HepG2 (cell line): ENCODE results near the gene ASTN2. TPM values are rescaled to one million over a fixed set of nuclear protein-coding genes. Genes with fewer than 3 reads are reported as not detected.

Source experiments
- ATAC-seq: fragments of 200-7000 bp; cut with Tn5 transposase; 3 replicates; pipeline ENCODE4 v1.9.1; 2020; ENCODE audit warnings: mild to moderate bottlenecking, moderate library complexity
- BruUV-seq: library from RNA; stranded (reverse); fragments of 400-500 nt; replicated peaks from 2 replicates; lab custom pipeline; 2021; lab: Mats Ljungman, UMichigan
- CTCF ChIA-PET: fragments of 300-600 bp; formaldehyde crosslinking; extraction: SDS; loops from one replicate; lab custom pipeline; 2021; ENCODE audit warnings: low total read pairs, inconsistent platforms, low intra/inter-chr PET ratio; lab: Yijun Ruan, JAX
- POLR2A ChIA-PET: fragments of 350-600 bp; sonication (Branson Sonifier 250); formaldehyde crosslinking; loops from one replicate; lab custom pipeline; 2020; ENCODE audit warnings: antibody characterized with exemption, inconsistent platforms; lab: Yijun Ruan, JAX
- DNase-seq: peaks from one replicate; pipeline ENCODE4 v3.0.0-alpha.2; 2015; ENCODE audit warnings: low spot score
- FAIRE-seq: peaks from 3 replicates; lab custom pipeline; 2011; peaks lifted over from hg19 to GRCh38; lab: Jason Lieb, UNC
- H2AFZ ChIP-seq: one replicate; pipeline ENCODE4 v1.6.1; 2011; ENCODE audit warnings: low read length, inconsistent platforms
- H3K27ac ChIP-seq: fragments of 300-600 bp; 3 replicates; pipeline ENCODE4 v1.8.0; 2011; ENCODE audit warnings: mixed run types, mild to moderate bottlenecking, mixed read lengths, low read length, inconsistent platforms; ENCODE audit not compliant: insufficient read depth; ENCODE audit errors: extremely low read length
- H3K27me3 ChIP-seq, 2 experiments: fragments of 200-600 bp in 1 of 2; 2 replicates in 1 of 2; 3 replicates in 1 of 2; pipeline versions ENCODE4 v1.6.0 to v1.8.0; 2011; ENCODE audit warnings: low read length in 2 of 2, mild to moderate bottlenecking in 2 of 2, moderate library complexity in 2 of 2, inconsistent platforms in 1 of 2; ENCODE audit not compliant: insufficient read depth in 2 of 2, control insufficient read depth in 1 of 2
- H3K36me3 ChIP-seq, 2 experiments: fragments of 200-600 bp in 1 of 2; replicated peaks in 1 of 2; 2 replicates in 1 of 2; 3 replicates in 1 of 2; pipeline versions ENCODE4 v1.5.1 to v1.8.0; 2011; ENCODE audit warnings: low read length in 2 of 2, inconsistent platforms in 1 of 2; ENCODE audit not compliant: insufficient read depth in 2 of 2, control insufficient read depth in 1 of 2
- H3K4me1 ChIP-seq: 2 replicates; pipeline ENCODE4 v1.5.1; 2012; ENCODE audit warnings: low read length, inconsistent platforms; ENCODE audit not compliant: insufficient read depth
- H3K4me2 ChIP-seq: 2 replicates; pipeline ENCODE4 v1.6.0; 2011; ENCODE audit warnings: low read depth, low read length, inconsistent platforms
- H3K4me3 ChIP-seq, 3 experiments: fragments of 200-600 bp in 1 of 3; sonication (generic), shearing (Covaris generic) in 1 of 3; replicated peaks in 1 of 3; 2 replicates each; pipeline ENCODE4 v1.5.1; 2011 to 2016; ENCODE audit warnings: low read length in 3 of 3, inconsistent platforms in 2 of 3, low read depth in 2 of 3, mild to moderate bottlenecking in 2 of 3, control low read depth in 1 of 3, mixed read lengths in 1 of 3; ENCODE audit not compliant: insufficient read depth in 1 of 3
- H3K79me2 ChIP-seq: one replicate; pipeline ENCODE4 v1.6.1; 2011; ENCODE audit warnings: low read length, inconsistent platforms; ENCODE audit not compliant: insufficient read depth
- H3K9ac ChIP-seq: 2 replicates; pipeline ENCODE4 v1.6.0; 2011; ENCODE audit warnings: mild to moderate bottlenecking, low read depth, low read length, inconsistent platforms; ENCODE audit not compliant: insufficient read depth
- H3K9me3 ChIP-seq: 2 replicates; pipeline ENCODE4 v1.5.1; 2012; ENCODE audit warnings: mild to moderate bottlenecking, low read length
- H4K20me1 ChIP-seq: 2 replicates; pipeline ENCODE4 v1.6.0; 2011; ENCODE audit warnings: inconsistent platforms, mild to moderate bottlenecking, low read length, moderate library complexity; ENCODE audit not compliant: insufficient read depth
- DPF2 ChIP-seq: sonication (generic); formaldehyde crosslinking; IDR thresholded peaks from 2 replicates; pipeline ENCODE4 v1.4.0; 2020; ENCODE audit warnings: mild to moderate bottlenecking, low read depth, missing genetic modification reagents, borderline replicate concordance
- HES4 ChIP-seq: sonication (generic); formaldehyde crosslinking; IDR thresholded peaks from 2 replicates; pipeline ENCODE4 v1.9.0; 2021; ENCODE audit warnings: mild to moderate bottlenecking, missing genetic modification reagents, borderline replicate concordance
- SP1 ChIP-seq, 2 experiments: fragments of 450-650 bp in 1 of 2; sonication (generic) in 1 of 2; formaldehyde crosslinking in 1 of 2; IDR thresholded peaks; 2 replicates each; pipeline versions ENCODE4 v1.4.0 to v1.6.1; 2016 to 2020; ENCODE audit warnings: missing genetic modification reagents in 1 of 2
- ZBTB43 ChIP-seq: sonication (generic); formaldehyde crosslinking; conservative IDR thresholded peaks from 2 replicates; pipeline ENCODE4 v1.4.0; 2020; ENCODE audit warnings: missing genetic modification reagents
- ZFP62 ChIP-seq: sonication (generic); formaldehyde crosslinking; IDR thresholded peaks from 2 replicates; pipeline ENCODE4 v1.4.0; 2020; ENCODE audit warnings: missing genetic modification reagents
- ZNF143 ChIP-seq: sonication (generic); formaldehyde crosslinking; IDR thresholded peaks from 2 replicates; pipeline ENCODE4 v1.4.0; 2020; ENCODE audit warnings: missing genetic modification reagents
- ZNF441 ChIP-seq: sonication (generic); formaldehyde crosslinking; IDR thresholded peaks from 2 replicates; pipeline ENCODE4 v1.7.0; 2021; ENCODE audit warnings: missing genetic modification reagents, borderline replicate concordance
- ZNF513 ChIP-seq: sonication (generic); formaldehyde crosslinking; conservative IDR thresholded peaks from 2 replicates; pipeline ENCODE4 v1.5.0; 2020; ENCODE audit warnings: missing genetic modification reagents
- ZNF766 ChIP-seq: sonication (generic); formaldehyde crosslinking; IDR thresholded peaks from 2 replicates; pipeline ENCODE4 v1.5.0; 2020; ENCODE audit warnings: missing genetic modification reagents, borderline replicate concordance
- WGBS: methylation state at CpG from one replicate; pipeline ENCODE4 v1.1.6; 2017; ENCODE audit warnings: low lambda C conversion rate; 5-methylcytosine and 5-hydroxymethylcytosine counted together
- in situ Hi-C: cut with HindIII; loops from 2 replicates; pipeline ENCODE4 v1.10.0; 2017; ENCODE audit warnings: low pct_unique_long_range_greater_than_20kb; ENCODE audit not compliant: extremely low pct_ligation_motif_present
- intact Hi-C: fragments of 100-400 bp; cut with micrococcal nuclease; formaldehyde crosslinking; loops from one replicate; pipeline ENCODE4 v1.10.0; 2022; ENCODE audit not compliant: unreplicated experiment
- polyA plus RNA-seq, 8 experiments: library from polyadenylated mRNA; depleted of rRNA in 3 of 8; stranded (reverse) in 7 of 8; unstranded in 1 of 8; fragments of >200 nt; fragmentation: Illumina TruSeq in 4 of 8; extraction: Trizol in 4 of 8; gene quantifications; 2 replicates each; pipeline versions ENCODE4 v1.2.1 to v1.2.3, GENCODE V29; 2011 to 2016; ENCODE audit warnings: low read depth in 4 of 8, missing spikeins in 1 of 8, mixed read lengths in 1 of 8; ENCODE audit not compliant: insufficient read depth in 1 of 8
- total RNA-seq, 5 experiments: library from RNA; depleted of rRNA; stranded (reverse); fragments of >200 nt; fragmentation: Illumina TruSeq; extraction: Trizol; gene quantifications; 2 replicates each; pipeline ENCODE4 v1.2.3, GENCODE V29; 2016; ENCODE audit warnings: low read depth in 1 of 5

ASTN2 gene
- total and polyA plus RNA-seq, 2 of the 13 experiments (the other 11 are each of a cell fraction or from before 2014, with no cell fraction given): 5.2 to 13.5 TPM

GRCh38 chr9:117135501-117136098, 279.3 kb downstream of the ASTN2 start (continued):
- TF ChIP-seq ZBTB43 (CRISPR knock-in tag) (no peak), ZNF766 (CRISPR knock-in tag) (no peak)

- Histone ChIP-seq H3K36me3 (no peaks in the 10 kb centered on the region), H3K4me3 (no peak overlapping the region), H2AFZ (no peak overlapping the region), H3K27me3 (no peaks in the 10 kb centered on the region), H3K27ac (no peak overlapping the region), H4K20me1 (no peaks in the 10 kb centered on the region), H3K4me2 (no peak overlapping the region), H3K79me2 (no peaks in the 10 kb centered on the region), H3K9ac (no peak overlapping the region), H3K9me3 (no peaks in the 10 kb centered on the region), H3K4me1 (no peaks in the 10 kb centered on the region)
- ATAC-seq: no peak
- BruUV-seq: no TSS peak
- WGBS: 2% methylated on average over 4 of the region's 4 CpGs
- no peak for DNase-seq
- intact Hi-C loops: no loop called here
- TF ChIP-seq DPF2 (no peak), ZNF441 (CRISPR knock-in tag) (no peak), SP1 (IDR thresholded peaks at IDR 0.05) (no peak), SP1 (CRISPR knock-in tag; IDR thresholded peaks at IDR 0.05) (no peak), HES4 (CRISPR knock-in tag) (no peak), ZFP62 (CRISPR knock-in tag) (no peak), ZNF143 (CRISPR knock-in tag) (no peak), ZNF513 (CRISPR knock-in tag) (no peak)
- no peak for FAIRE-seq
- in situ Hi-C loops: no loop called here
- CTCF ChIA-PET: no interaction called here
- POLR2A ChIA-PET: no interaction called here
Measured at GRCh38 chr9:117134826-117135500, 279.9 kb downstream of the ASTN2 start.
